ENCODE measurements around the gene PDK3. TPM values are rescaled to one million over a fixed set of nuclear protein-coding genes. Genes with fewer than 3 reads are reported as not detected.

The PDK3 gene
- total RNA-seq, 3 donors from 2014 or later = 16.0 to 63.8 (median 32.8) TPM

DNA sequence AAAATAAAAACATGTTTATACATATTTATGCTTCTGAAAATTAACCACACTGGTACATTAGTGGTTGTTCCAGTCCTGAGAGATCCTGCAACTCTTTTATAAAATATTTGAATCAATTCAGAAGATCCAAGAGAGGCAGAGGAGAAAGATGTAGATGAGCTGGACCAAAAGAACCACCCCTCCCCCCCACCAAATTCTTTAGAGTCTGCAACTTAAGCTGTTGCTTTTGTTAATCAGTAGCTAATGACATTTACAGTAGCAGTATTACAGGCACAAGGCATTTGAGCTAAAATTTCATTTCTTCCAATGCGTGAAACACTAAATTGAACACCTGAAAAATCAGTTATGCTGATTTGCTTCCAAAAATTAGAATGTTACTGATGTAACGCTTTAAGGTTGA is 61.5 kb downstream of the PDK3 start:
- intact Hi-C loops (cut with DNase I; ENCODE audit: low total_unique reads) = no loop called here
- no peak for DNase-seq (ENCODE audit: low spot score in 2 of 2)
- Histone ChIP-seq H3K27ac (no peak overlapping the region), H3K27me3 (peaks cover 0 to 23% of the 10 kb centered on the region in 2 donors), H3K4me3 (no peak overlapping the region), H3K9me3 (no peaks in the 10 kb centered on the region), H3K4me1 (no peaks in the 10 kb centered on the region), H3K36me3 (no peaks in the 10 kb centered on the region)
- TF ChIP-seq, protein P1, sequence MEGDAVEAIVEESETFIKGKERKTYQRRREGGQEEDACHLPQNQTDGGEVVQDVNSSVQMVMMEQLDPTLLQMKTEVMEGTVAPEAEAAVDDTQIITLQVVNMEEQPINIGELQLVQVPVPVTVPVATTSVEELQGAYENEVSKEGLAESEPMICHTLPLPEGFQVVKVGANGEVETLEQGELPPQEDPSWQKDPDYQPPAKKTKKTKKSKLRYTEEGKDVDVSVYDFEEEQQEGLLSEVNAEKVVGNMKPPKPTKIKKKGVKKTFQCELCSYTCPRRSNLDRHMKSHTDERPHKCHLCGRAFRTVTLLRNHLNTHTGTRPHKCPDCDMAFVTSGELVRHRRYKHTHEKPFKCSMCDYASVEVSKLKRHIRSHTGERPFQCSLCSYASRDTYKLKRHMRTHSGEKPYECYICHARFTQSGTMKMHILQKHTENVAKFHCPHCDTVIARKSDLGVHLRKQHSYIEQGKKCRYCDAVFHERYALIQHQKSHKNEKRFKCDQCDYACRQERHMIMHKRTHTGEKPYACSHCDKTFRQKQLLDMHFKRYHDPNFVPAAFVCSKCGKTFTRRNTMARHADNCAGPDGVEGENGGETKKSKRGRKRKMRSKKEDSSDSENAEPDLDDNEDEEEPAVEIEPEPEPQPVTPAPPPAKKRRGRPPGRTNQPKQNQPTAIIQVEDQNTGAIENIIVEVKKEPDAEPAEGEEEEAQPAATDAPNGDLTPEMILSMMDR (IDR thresholded peaks at IDR 0.05) = no peak
- TF ChIP-seq POLR2A (IDR thresholded peaks at IDR 0.05) (no peak), POLR2AphosphoS5 (IDR thresholded peaks at IDR 0.05) (no peak)

DNA sequence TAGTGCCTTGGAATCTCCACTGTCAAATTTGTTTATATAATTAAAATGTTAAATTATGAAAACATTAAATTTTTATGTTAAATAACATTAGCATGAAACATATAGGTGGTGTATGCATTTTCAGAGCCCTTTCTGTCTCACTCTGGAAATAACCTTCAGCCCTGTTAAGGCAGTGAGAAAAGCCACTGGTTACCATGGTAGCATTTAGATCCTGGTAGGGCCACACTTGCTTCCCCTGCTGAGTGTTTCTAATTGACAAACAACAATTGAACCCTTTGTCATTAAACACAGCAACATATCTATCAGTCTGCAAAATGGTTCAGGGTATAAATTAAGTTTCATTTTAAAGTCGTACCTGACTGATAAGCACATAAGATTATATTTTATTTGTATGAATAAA is 63.5 kb downstream of the PDK3 start:
- TF ChIP-seq, protein P1 (IDR thresholded peaks at IDR 0.05) = no peak
- no peak for TF ChIP-seq POLR2AphosphoS5 (IDR thresholded peaks at IDR 0.05)
- no peak for TF ChIP-seq POLR2A (IDR thresholded peaks at IDR 0.05)
- H3K27me3 ChIP-seq = peaks cover 0 to 19% of the 10 kb centered on the region in 2 donors
- H3K4me3 ChIP-seq = no peak overlapping the region
- no peaks in the 10 kb centered on the region for H3K4me1 ChIP-seq
- H3K27ac ChIP-seq = no peak overlapping the region
- H3K36me3 ChIP-seq = no peaks in the 10 kb centered on the region
- H3K9me3 ChIP-seq = no peaks in the 10 kb centered on the region
- intact Hi-C loops (cut with DNase I; ENCODE audit: low total_unique reads) = no loop called here
- no peak for DNase-seq (ENCODE audit: low spot score in 2 of 2)

DNA sequence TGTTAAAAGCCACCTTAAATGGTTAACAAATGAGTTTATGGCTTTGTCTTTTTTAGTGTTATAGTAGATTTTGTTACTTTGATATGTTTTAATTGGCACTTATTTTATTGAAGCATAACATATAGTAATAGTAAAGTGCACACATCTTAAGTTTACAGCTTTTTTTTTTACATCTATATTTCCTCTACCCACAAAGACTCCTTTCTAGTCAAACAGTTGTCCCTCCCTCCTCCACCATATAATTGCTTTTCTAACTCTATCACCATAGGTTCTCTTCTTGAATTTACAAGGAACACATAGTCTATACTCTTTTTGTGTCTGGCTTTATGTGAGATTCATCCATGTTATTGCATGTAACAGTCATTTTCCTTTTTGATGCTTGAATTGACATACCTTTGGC is 71.5 kb downstream of the PDK3 start:
- Histone ChIP-seq H3K36me3 (no peaks in the 10 kb centered on the region), H3K4me1 (no peaks in the 10 kb centered on the region), H3K4me3 (no peak overlapping the region), H3K27me3 (peaks cover 0 to 6% of the 10 kb centered on the region in 2 donors), H3K9me3 (no peaks in the 10 kb centered on the region), H3K27ac (no peak overlapping the region)
- intact Hi-C loops (cut with DNase I; ENCODE audit: low total_unique reads) = no loop called here
- TF ChIP-seq POLR2A (IDR thresholded peaks at IDR 0.05) (no peak), POLR2AphosphoS5 (IDR thresholded peaks at IDR 0.05) (no peak)
- TF ChIP-seq, protein P1 (IDR thresholded peaks at IDR 0.05) = no peak
- no peak for DNase-seq (ENCODE audit: low spot score in 2 of 2)

DNA sequence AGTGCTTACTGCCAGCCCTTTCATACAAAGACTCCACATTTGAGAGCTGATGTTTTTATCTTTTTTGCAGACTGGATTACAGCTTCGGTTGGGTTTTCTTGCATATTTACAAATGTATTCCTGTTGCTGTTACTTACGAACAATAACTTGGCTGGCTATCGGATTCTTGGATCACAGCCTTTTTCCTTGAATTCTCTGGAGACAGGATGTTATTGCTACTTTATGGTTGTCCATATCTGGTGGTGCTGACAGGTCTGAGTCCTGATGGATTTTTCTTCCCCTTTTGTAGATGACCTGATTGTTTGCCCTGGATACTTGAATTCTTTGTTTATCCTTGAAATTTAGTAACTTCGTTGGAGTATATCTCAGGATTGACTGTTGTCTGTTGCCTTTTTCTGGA is 77.7 kb downstream of the PDK3 start:
- intact Hi-C loops (cut with DNase I; ENCODE audit: low total_unique reads) = no loop called here
- Histone ChIP-seq H3K36me3 (no peaks in the 10 kb centered on the region), H3K4me1 (no peaks in the 10 kb centered on the region), H3K27ac (no peak overlapping the region), H3K27me3 (peaks cover 0 to 22% of the 10 kb centered on the region in 2 donors), H3K9me3 (no peaks in the 10 kb centered on the region), H3K4me3 (no peak overlapping the region)
- no peak for DNase-seq (ENCODE audit: low spot score in 2 of 2)
- TF ChIP-seq, protein P1 (IDR thresholded peaks at IDR 0.05) = no peak
- no peak for TF ChIP-seq POLR2AphosphoS5 (IDR thresholded peaks at IDR 0.05)

DNA sequence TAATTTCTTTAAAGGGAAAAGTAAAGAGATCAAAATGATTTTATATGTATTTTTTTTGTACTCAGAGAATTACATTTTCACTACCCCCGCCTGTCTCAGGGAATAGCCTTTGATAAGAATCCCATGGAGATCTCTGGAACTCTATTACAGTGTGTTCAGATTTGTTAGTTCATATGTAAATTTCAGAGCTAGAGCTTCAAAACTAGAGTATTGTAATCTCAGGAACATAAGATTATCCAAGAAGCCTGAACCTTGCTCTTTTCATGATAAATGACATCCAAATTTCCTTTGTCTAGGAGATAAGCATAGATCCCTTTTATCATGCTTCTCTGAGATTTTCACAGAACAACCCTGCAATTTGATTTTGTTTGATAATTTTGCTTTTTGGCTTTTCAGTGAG is 82.9 kb downstream of the PDK3 start:
- DNase-seq (ENCODE audit: low spot score in 2 of 2) = no peak
- H3K27ac ChIP-seq = no peak overlapping the region
- H3K4me1 ChIP-seq = no peaks in the 10 kb centered on the region
- intact Hi-C loops (cut with DNase I; ENCODE audit: low total_unique reads) = no loop called here
- H3K4me3 ChIP-seq = no peak overlapping the region
- H3K27me3 ChIP-seq = peaks cover 0 to 22% of the 10 kb centered on the region in 2 donors
- no peaks in the 10 kb centered on the region for H3K9me3 ChIP-seq
- TF ChIP-seq POLR2AphosphoS5 (IDR thresholded peaks at IDR 0.05) (no peak), POLR2A (IDR thresholded peaks at IDR 0.05) (no peak)
- TF ChIP-seq, protein P1 (IDR thresholded peaks at IDR 0.05) = no peak
- no peaks in the 10 kb centered on the region for H3K36me3 ChIP-seq
